ENCODE data around the gene CXCL16. TPM values are rescaled to one million over a fixed set of nuclear protein-coding genes. Genes with fewer than 3 reads are reported as not detected.

Gene CXCL16
- total and polyA plus RNA-seq, 2 of the 13 experiments (the other 11 are each of a cell fraction or from before 2014, with no cell fraction given): 9.4 to 101 TPM

- peak; percentile 71; the same call in 1 of the 2 replicates for TF ChIP-seq PHF8 (CRISPR knock-in tag; IDR thresholded peaks at IDR 0.05)
- 0 out of 2 replicates have a peak, but pooled peaks have one; percentile 68 for TF ChIP-seq ZBTB8A (CRISPR knock-in tag; IDR thresholded peaks at IDR 0.05; ENCODE audit: borderline replicate concordance, low read depth)
- 0 out of 2 replicates have a peak, but pooled peaks have one; percentile 19 for TF ChIP-seq ZXDC (CRISPR knock-in tag; IDR thresholded peaks at IDR 0.05)
- no peak for TF ChIP-seq PLSCR1 (CRISPR knock-in tag; IDR thresholded peaks at IDR 0.05; ENCODE audit: borderline replicate concordance)
- TF ChIP-seq SPEN (CRISPR knock-in tag; IDR thresholded peaks at IDR 0.05; ENCODE audit: low read depth): peak; percentile 63
- TF ChIP-seq KLF11 (CRISPR knock-in tag; IDR thresholded peaks at IDR 0.05): no peak
- TF ChIP-seq TRAFD1 (CRISPR knock-in tag; IDR thresholded peaks at IDR 0.05; ENCODE audit: borderline replicate concordance): no peak
- 0 out of 2 replicates have a peak, but pooled peaks have one; percentile 4 for TF ChIP-seq ZNF121 (CRISPR knock-in tag; IDR thresholded peaks at IDR 0.05)
- TF ChIP-seq KDM6A (CRISPR knock-in tag; IDR thresholded peaks at IDR 0.05; ENCODE audit: low read depth): no peak
- peak; percentile 83; the same call in 1 of the 2 replicates for TF ChIP-seq MXD1 (CRISPR knock-in tag; IDR thresholded peaks at IDR 0.05)
- TF ChIP-seq ZNF17 (CRISPR knock-in tag; IDR thresholded peaks at IDR 0.05): no peak
- peak; percentile 92 for TF ChIP-seq UBTF (CRISPR knock-in tag; IDR thresholded peaks at IDR 0.05)
- no peak for TF ChIP-seq LRRFIP1 (CRISPR knock-in tag; conservative IDR thresholded peaks at IDR 0.05)
- 0 out of 2 replicates have a peak, but pooled peaks have one; percentile 40 for TF ChIP-seq HNRNPL (IDR thresholded peaks at IDR 0.05; ENCODE audit: low read depth, low read length)
- no peak for TF ChIP-seq KLF12 (CRISPR knock-in tag; IDR thresholded peaks at IDR 0.05; ENCODE audit: borderline replicate concordance)
- no peak for TF ChIP-seq ZNF136 (CRISPR knock-in tag; IDR thresholded peaks at IDR 0.05; ENCODE audit: low read depth)
Measured at GRCh38 chr17:4739122-4740024, at the start of gene CXCL16, which contains the start of gene ZMYND15 (continued).

Measured in HepG2 (cell line).